Left cardiac atrium (tissue), 4 donors: ENCODE data around the gene ARPC5L. TPM values are rescaled to one million over a fixed set of nuclear protein-coding genes. Genes with fewer than 3 reads are reported as not detected.

Source experiments
- ATAC-seq, 2 donors: fragments of 200-7000 bp; cut with Tn5 transposase; one replicate each; pipeline ENCODE4 v1.9.1; 2020; ENCODE audit warnings: mild to moderate bottlenecking in 2 of 2, moderate library complexity in 2 of 2
- DNase-seq: peaks from one replicate; pipeline ENCODE4 v3.0.0-alpha.2; 2020
- intact Hi-C, 2 donors: fragments of 100-400 bp; cut with DNase I; formaldehyde crosslinking; loops; one replicate each; pipeline versions ENCODE4 v1.14.1 to v1.15.1; 2022 to 2023
- total RNA-seq, 2 donors: library from RNA; stranded (reverse); fragmentation: NEBNext Ultra II Directional; extraction: Animal tissue kit (Norgen Biotek cat#: 25700); gene quantifications; one replicate each; pipeline ENCODE4 v1.2.1, GENCODE V29; 2021
- donor health status: DM: no; HTN: yes; CAD: no.
- donor health status: DM: no; HTN: yes; CAD: no; lungs with severe emphysema.
- donor health status: DM: yes; HTN: yes; CAD: no.
- donor health status: Dilated cardiomyopathy.

Gene ARPC5L
- total RNA-seq, 2 donors from 2014 or later, result 31.3 to 41.6 TPM

DNA sequence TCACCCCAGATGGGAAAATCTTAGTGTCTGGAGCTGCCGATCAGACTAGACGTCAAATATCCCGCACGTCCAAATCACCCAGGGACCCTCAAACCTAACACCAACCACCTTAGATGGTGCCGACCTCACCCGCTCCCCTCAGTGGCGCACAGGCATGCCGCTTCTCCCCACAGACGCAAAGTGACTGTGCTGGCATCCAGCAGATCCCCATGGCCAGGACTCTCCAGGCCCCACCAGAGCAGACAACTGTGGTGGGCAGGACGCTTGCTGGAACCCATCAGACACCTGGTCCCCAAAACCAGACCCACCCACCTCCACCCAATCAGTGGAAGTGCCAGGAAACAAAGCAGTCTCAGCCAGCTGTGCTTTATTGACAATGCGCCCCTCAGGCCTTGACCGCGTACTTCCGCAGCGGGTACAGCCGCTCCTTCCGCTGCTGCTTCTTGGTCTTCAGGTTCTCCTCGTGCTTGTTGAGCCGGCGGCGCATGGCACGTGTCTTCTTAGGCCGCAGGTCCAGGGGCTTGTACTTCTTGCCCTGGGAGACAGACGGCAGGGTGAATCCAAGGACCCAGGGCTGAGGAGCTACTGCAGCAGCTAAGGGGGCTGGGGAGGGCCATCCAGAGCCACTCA is 4.3 kb upstream of the ARPC5L start:
- ATAC-seq, result no peak
- intact Hi-C loops, result no loop called here
- DNase-seq, result no peak

DNA sequence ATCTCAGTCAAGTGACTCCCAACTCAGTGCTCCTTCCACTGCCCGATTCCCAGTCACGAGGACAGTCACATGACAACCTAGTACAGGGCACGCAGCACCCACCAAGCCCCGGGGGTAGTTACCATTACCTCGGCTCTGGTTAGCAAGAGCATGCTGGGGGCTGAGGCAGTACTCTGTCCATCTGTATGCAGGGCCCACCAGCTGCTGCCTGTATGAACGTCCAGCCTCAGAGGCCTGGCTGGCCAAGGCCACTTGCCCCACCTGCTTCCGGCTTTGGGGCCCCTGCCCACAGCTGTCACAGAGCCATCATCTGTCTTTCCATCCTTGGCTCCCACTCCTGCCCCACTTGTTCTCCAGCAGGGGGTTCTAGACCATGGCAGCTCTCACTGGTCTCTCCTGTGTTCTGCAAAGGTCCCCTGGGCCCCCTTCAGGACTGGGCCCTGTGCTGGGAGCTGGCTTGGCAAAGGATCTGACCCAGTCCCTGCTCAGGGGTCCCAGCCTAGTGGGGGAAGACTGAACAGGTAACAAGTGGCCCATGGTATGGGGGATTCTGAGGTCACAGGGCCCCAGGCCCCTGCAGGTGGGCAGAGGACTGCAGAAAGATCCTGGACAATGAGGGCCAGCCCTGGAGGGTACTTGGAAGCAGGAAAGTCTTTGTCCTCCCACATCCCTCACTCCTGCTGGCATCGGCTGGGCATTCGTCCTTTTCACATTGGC is 3.4 kb upstream of the ARPC5L start:
- intact Hi-C loops, result no loop called here
- no peak for DNase-seq
- no peak for ATAC-seq

DNA sequence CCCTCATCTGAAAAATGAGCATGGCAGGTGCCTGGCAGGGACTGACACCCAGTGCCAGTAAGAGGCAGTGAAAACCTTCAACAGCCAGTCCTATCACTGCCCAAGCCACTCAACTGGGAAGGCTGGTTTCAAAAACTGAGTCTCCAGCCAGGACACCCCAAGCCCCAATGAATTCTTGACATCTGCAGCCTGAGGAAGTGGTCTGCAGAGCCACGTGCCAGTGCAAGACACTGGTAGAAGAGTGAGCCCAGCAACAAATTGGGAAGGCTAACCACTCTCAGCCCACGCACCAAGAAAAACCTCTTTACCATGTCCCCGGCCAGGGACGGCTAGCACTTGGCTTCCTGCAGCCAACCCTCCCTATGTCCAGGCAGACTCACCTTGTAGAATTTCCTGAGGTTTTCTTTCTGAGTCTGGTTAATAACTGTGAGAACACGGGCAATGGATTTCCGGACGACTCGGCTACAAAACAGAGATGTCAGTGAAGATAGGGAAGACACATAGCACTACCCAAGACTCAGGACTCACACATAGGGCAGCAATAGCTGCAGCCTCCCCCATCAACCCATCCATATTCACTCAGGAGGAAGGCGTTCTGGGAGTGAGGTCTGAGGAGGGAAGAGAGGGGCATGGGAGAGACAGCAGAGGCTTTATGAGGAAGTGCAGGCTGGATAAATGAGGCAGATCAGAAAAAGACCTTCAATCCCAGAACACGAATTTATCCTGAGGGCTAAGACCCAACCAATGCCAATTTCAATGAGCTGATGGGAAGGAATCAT is 1.9 kb upstream of the ARPC5L start:
- intact Hi-C loops, result no loop called here
- ATAC-seq (no peak), DNase-seq (no peak)

DNA sequence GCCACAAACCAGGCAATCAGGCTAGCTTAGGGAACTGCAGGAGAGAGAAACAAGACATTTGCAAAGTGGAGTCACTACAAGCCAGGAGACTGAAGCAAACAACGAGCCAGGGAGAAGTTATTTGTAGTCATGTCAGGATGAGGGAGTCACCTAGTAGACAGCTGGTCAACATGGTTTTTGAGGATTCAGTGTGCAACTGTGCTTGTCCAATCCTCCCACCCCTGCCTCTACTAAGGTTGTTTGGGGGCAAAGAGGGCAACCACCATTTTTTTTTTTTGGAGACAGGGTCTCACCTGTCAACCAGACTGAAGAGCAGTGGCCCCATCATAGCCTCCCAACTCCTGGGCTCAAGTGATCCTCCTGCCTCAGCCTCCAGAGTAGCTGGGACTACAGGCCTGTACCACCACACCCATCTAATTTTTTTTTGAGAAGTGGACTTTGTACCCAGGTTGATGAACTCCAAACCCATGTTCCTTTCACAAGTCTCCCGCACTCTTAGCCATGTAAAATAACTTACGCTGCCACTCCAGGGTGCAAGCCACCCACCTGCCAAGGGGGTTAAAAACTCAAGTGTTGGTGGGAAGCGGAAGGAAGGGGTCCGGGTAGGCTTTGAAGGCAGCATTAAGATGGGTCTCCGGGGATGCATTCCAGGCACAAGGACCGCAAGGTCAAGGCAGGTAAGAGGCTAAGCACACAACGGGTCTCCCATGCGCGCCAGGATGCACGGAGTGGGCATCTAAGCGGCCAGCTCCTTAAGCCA is 1.2 kb upstream of the ARPC5L start:
- ATAC-seq (no peak), DNase-seq (no peak)
- intact Hi-C loops, result no loop called here

DNA sequence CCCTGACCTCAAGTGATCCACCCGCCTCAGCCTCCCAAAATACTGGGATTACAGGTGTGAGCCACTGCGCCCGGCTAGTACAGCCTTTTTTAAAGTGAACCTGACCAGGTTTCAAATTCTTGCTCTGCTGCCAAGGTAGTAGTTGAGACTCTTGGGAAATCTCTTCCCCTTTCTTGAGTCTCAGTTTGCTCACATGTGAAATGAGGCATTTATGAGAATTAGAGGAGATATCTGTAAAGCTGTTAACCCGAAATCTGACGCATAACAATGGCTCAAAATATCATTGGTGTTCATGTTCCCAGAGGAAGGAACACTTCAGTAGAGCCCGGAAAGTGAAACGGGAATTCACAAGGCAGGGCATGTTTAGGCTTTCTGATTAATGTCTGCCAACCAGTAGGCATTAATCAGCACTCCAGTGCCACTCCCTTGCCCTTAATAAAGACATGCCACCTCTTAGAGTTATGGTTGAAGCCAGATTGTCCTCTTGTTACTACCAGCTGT is 1.5 kb downstream of the ARPC5L start:
- intact Hi-C loops, result no loop called here
- ATAC-seq (no peak), DNase-seq (no peak)

DNA sequence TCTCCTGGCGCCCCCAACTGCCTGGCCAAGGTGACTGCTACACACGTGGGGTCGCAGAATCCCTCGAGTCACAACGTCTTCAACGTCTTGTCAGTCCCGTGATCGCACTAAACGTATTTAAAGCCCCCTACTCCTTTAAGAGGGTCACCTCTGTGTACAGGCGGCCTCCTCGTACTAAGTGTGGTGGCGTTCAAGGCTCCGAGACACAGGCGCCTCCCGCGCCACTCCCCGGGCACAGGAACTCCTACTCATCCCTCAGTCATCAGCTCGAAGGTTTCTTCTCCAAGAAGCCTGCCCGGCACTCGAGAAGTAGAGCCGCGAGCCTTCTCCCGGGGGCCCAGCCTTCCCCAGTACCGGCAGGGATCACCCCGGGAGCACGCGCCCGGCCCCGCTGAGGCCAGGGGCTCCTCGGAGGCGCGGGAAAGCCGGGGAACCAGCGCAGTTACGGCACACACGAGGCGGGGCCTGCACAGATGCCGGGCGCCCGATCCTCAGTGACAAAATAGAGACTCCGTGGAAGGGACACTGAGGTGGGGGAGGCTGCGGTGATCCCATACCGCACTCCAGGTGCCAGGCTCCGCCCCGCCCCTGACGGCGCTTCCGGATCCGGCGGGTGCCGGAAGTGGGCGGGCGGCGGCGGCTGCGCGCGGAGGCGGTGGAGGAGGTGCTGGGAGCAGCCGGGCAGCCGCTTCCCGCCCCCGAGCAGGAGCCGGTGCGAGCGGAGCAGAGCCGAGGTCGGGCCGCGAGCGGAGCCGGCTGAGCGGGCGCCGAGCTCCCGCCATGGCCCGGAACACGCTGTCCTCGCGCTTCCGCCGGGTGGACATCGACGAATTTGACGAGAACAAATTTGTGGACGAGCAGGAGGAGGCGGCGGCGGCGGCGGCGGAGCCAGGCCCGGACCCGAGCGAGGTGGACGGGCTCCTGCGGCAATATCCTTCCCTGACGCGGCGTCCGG is 6.9 kb downstream of the ARPC5L start:
- peak; percentile 94 to 95 for ATAC-seq
- intact Hi-C loops, result no loop called here
- DNase-seq, result peak; percentile 92

DNA sequence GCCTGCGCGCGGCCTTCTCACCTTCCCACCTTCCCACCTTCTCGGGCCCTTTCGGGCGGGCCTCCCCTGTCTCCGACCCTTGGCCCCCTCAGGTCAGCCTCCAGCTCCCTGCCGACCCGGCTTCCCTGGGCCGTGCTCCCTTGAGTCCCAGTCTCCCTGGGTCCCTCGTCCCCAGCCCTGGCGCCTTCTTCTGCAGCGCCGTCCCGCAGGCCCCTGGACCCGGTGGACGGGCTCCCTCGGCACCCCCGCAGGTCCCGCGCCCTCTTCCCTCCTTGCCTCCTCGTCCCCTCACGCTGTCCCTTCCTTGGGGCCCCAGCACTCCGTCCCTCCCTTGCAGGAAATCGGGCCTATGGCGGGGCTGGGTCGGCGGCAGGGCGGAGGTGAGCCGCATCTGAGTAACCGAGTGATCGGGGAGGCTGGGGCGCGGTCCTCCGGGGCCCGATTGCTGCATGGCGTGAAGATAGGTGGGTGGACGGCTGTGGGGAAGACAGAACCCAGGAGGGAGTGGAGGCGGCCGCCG is 7.6 kb downstream of the ARPC5L start:
- ATAC-seq, result peak; percentile 11 to 30
- intact Hi-C loops, result no loop called here
- DNase-seq, result peak; percentile 45

DNA sequence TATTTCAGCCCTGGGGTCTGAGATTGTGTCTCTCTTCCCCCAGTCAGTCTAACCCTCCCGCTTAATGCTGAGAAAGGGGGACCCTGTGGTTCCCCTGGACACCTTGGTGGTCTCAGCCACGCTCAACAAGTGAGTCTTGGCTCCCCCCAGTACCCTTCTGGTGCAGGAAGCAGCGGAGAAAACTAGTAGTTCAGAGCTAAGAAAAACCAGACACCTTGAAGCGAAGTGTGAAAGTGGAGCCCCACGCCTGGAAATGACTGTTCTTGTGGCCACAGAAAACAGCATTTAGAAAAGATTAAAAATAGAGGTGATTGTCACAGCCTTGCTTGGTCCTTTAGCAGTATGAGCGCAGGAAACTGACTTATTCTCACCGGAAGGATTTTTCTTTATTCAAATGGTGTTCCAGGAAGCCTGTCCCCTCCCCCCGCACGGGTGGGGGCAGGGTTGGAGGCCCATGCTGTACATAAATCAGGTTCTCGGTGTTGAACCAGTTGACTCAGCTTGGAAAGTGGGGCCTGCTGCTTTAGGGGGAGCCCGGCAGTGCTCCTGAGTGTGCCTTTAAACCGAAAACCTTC is 8.1 kb downstream of the ARPC5L start:
- intact Hi-C loops, result loop anchor here in 1 of 2 donors (10.0 kb wide), 1 partner anchor 275 kb away; the partner anchor contains the start of gene SCAI
- peak; percentile 57 for DNase-seq
- peak in 1 of 2 donors; percentile 2 for ATAC-seq

DNA sequence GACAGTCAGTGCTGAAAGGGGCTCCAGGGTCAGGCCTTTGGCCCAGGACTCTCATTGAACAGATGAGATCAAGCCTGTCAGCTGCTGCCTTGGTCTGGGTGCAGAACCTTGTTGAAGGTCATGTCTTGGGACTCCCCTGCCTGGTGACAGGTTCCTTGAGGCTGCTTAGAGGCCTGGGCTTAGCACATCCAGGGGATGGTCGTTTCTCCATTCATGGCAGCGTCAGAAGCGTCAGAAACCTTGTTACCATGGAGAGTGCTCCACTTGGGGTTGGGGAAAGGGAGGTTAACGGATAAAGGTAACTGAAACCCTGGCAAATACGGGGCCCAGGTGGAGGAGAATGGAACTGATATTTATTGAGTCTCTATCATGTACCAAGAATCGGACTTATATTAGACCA is 8.8 kb downstream of the ARPC5L start:
- ATAC-seq, result no peak

DNA sequence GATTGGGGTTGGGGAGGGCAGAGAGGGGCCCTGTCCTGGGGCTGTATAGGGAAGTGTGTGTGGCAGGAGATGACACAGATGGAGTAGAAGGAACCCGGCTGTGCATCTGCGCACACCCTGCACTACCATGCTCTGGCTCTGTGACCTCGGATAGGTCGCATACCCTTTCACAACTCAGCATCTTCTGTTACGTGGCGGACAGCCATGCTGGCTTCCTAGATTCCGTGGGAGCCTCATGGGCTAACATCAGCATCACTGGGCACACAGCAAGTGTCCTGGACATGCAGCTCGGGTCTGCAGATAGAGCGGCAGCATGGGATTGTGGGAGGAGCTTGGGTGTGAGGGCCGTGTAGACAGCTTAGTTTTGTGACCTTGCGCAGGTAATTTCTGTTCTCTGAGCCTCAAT is 9.2 kb downstream of the ARPC5L start:
- ATAC-seq, result no peak
- DNase-seq, result no peak
- intact Hi-C loops, result loop anchor here in 1 of 2 donors (10.0 kb wide), 1 partner anchor 274 kb away; the partner anchor contains the start of gene SCAI

More for the DNA sequence above, 8.8 kb downstream of the ARPC5L start:
- DNase-seq, result no peak
- intact Hi-C loops, result loop anchor here in 1 of 2 donors (10.0 kb wide), 1 partner anchor 274 kb away; the partner anchor contains the start of gene SCAI

DNA sequence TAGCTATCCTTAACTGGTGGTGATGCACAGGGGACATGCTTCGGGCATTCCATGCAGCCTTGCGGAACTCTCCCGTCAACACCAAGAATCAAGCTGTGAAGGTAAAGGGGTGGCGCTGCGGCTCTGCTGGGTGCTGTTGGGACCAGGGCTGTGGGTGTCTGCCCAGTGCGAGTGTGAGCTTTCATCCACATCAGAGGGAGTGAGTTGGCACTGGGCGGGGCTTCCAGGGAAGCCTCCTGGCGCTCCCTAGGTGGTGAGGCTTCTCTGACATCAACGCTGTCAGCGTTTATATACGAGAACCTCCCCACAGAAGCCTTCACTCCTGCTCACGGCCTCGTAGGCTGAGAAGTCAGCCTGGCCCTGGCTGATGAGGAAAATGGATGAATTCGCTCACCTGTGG is 11.7 kb downstream of the ARPC5L start:
- ATAC-seq (no peak), DNase-seq (no peak)
- intact Hi-C loops, result loop anchor here in 1 of 2 donors (10.0 kb wide), 1 partner anchor 271 kb away; the partner anchor contains the start of gene SCAI

DNA sequence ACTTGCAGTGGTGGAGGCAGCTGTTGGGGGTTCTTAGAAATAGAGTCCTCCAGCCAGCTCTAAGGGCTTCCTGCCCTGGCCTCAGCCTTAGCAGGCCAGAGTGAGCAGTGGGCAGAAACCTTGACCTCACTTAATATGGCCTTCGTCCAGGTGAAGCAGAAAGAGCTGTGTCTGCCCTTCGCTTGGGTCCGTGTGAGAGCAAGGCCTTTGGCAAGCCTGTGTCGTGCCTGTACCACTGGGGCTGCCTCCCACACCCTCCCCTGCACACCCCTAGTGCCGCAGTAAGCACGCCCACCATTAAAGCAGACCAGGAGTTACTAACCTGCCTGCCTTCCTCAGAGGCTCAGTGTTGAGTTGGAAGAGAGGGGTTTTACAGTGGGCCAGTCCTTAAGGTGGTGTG is 13.6 kb downstream of the ARPC5L start:
- DNase-seq (no peak), ATAC-seq (no peak)
- intact Hi-C loops, result loop anchor here in 1 of 2 donors (10.0 kb wide), 1 partner anchor 269 kb away; the partner anchor contains the start of gene SCAI

DNA sequence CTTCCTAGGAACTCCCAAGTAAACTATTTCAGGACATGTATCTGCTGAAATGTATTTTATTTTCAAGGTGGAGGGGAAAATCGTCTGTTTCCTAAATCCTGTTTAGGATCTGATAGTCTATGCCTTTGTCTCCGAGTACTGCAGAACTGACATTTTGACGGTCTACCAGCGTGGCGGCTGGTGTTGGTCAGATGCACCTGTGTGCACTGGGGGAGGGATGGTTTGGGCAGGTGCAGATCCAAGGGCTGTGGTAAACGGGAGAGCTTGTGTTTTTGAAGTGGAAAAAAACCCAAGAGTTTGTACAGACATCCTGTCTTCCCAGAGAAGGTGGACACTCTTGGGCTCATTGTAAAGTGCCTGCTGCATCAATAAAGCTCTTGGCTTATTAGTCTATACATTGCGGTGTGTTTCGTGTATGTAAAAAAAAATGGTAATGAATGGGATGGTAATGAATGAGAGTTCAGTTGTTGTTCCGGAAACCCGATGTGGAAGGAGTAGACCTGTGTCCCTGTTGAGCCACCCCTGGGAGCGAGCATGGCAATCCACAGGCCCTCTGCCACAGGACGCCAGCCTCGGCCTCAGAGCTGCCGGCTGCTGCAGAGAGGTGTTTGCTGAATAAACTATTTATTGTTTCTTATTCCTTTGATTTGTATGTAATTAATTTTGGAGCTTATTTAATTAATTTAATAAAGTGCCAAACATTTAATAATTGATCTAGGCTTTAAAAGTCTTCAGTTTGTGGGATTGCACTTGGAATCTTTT is 15.3 kb downstream of the ARPC5L start:
- no peak for ATAC-seq

DNA sequence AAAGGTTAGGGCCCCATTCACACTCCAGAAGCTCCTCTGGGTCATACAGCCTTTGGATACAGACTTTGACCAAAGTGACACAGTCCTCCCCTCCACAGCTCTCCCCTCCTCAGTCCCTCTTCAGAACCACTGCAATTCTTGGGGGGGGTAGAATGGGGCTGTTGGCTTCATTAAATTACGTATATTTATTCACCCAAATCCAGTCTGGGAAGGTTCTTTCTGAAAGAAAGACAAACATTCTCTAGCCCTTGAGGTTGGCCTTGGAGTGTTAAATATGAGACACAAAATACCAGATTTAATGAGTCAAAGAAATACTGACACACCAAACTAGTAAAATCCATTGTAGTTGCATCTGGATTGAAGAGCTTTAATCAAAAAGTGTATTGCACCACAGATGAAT is 16.1 kb downstream of the ARPC5L start:
- ATAC-seq, result no peak
- intact Hi-C loops, result loop anchor here in 1 of 2 donors (10.0 kb wide), 1 partner anchor 267 kb away; the partner anchor contains the start of gene SCAI
- no peak for DNase-seq

More for the DNA sequence above, 15.3 kb downstream of the ARPC5L start:
- intact Hi-C loops, result loop anchor here in 1 of 2 donors (10.0 kb wide), 1 partner anchor 268 kb away; the partner anchor contains the start of gene SCAI
- DNase-seq, result no peak

DNA sequence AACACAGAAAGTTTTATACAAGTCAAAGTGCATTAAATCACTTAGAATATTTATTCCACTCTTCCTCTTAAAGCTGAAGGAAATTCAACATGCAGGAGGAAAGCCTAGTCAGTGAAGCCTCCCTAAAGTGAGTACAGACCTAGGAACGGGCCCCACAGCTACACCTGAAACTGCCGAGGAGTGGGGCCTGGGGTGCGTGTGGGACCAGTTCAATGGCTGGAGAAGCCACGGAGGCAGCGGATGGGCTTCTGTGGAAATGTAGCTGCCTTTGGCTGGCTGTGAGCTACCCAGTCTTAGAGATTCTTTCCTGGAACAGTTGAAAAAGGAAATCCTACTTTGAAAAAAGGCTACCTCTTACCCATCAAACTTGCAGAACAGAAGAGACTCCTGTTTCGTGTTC is 16.6 kb downstream of the ARPC5L start:
- DNase-seq, result no peak
- intact Hi-C loops, result loop anchor here in 1 of 2 donors (10.0 kb wide), 1 partner anchor 266 kb away; the partner anchor contains the start of gene SCAI
- no peak for ATAC-seq

DNA sequence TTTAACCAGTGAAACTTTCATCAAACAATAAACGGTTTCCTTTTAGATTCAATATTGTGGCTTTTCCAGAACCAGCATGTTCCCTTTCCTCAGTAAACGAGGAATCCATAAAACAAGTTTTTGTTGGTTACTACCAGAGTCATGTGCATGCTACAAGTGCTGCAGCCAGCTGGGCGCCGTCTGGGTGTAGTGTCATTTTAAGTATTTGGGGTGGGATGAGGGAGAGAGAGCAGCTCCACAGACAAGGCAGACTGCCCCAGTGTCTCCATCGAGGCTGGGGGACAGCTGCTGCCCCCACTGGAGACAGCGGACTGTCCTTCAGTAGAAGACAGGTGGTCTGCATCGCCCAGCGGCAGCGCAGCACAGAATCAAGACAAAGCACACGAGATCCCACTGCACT is 17.3 kb downstream of the ARPC5L start:
- intact Hi-C loops, result loop anchor here in 1 of 2 donors (10.0 kb wide), 1 partner anchor 266 kb away; the partner anchor contains the start of gene SCAI
- no peak for ATAC-seq
- DNase-seq, result no peak
